HEK293T (cell line): ENCODE results near the gene MCM9.

Source experiments
- CTCF ChIA-PET: fragments of 350-600 bp; formaldehyde crosslinking; extraction: SDS; loops from one replicate; lab custom pipeline; 2021; ENCODE audit warnings: antibody characterized with exemption, inconsistent platforms; lab: Yijun Ruan, JAX
- POLR2A ChIA-PET: fragments of 350-600 bp; formaldehyde crosslinking; extraction: SDS; loops from one replicate; lab custom pipeline; 2020; ENCODE audit warnings: antibody characterized with exemption, inconsistent platforms; lab: Yijun Ruan, JAX
- DNase-seq: peaks from one replicate; pipeline ENCODE4 v3.0.0; 2012; ENCODE audit warnings: mixed read lengths; ENCODE audit errors: extremely low spot score
- ARNT ChIP-seq: fragments of 450-650 bp; IDR thresholded peaks from 2 replicates; pipeline ENCODE4 v1.6.1; 2017; ENCODE audit warnings: mild to moderate bottlenecking
- BHLHE40 ChIP-seq: fragments of 450-650 bp; IDR thresholded peaks from 2 replicates; pipeline ENCODE4 v1.6.1; 2016; ENCODE audit warnings: mild to moderate bottlenecking, moderate library complexity, borderline replicate concordance
- CTBP1 ChIP-seq: fragments of 450-650 bp; IDR thresholded peaks from 2 replicates; pipeline ENCODE4 v1.6.1; 2016; ENCODE audit warnings: borderline replicate concordance
- ELF4 ChIP-seq: fragments of 450-650 bp; IDR thresholded peaks from 2 replicates; pipeline ENCODE4 v1.6.1; 2017; ENCODE audit warnings: antibody characterized with exemption
- FOXA1 ChIP-seq: fragments of 450-650 bp; IDR thresholded peaks from 2 replicates; pipeline ENCODE4 v1.6.1; 2016; ENCODE audit warnings: mild to moderate bottlenecking
- FOXK2 ChIP-seq: fragments of 450-650 bp; IDR thresholded peaks from 2 replicates; pipeline ENCODE4 v1.6.1; 2016; ENCODE audit warnings: mild to moderate bottlenecking
- FOXM1 ChIP-seq: fragments of 450-650 bp; IDR thresholded peaks from 2 replicates; pipeline ENCODE4 v1.6.1; 2017; ENCODE audit warnings: mild to moderate bottlenecking, borderline replicate concordance
- HDGF ChIP-seq: fragments of 450-650 bp; IDR thresholded peaks from 2 replicates; pipeline ENCODE4 v1.6.1; 2017; ENCODE audit warnings: antibody characterized with exemption, borderline replicate concordance
- L3MBTL2 ChIP-seq: fragments of 450-650 bp; conservative IDR thresholded peaks from 2 replicates; pipeline ENCODE4 v1.6.1; 2016; ENCODE audit warnings: mild to moderate bottlenecking
- LEF1 ChIP-seq: fragments of 450-650 bp; IDR thresholded peaks from 2 replicates; pipeline ENCODE4 v1.6.1; 2017; ENCODE audit warnings: mild to moderate bottlenecking, borderline replicate concordance
- NFRKB ChIP-seq: fragments of 450-650 bp; IDR thresholded peaks from 2 replicates; pipeline ENCODE4 v1.6.1; 2016; ENCODE audit warnings: mild to moderate bottlenecking, moderate library complexity
- PKNOX1 ChIP-seq: fragments of 450-650 bp; IDR thresholded peaks from 2 replicates; pipeline ENCODE4 v1.6.1; 2016
- SP1 ChIP-seq: fragments of 450-650 bp; IDR thresholded peaks from 2 replicates; pipeline ENCODE4 v1.6.1; 2017
- SUZ12 ChIP-seq: fragments of 450-650 bp; IDR thresholded peaks from 2 replicates; pipeline ENCODE4 v1.6.1; 2016; ENCODE audit warnings: mild to moderate bottlenecking
- TARDBP ChIP-seq: fragments of 450-650 bp; IDR thresholded peaks from 2 replicates; pipeline ENCODE4 v1.6.1; 2016
- ZNF384 ChIP-seq: fragments of 450-650 bp; IDR thresholded peaks from 2 replicates; pipeline ENCODE4 v1.6.1; 2016

Gene MCM9

GRCh38 chr6:118934461-118935330 is at the start of gene MCM9:
Gene MCM9, minus strand, starts transcription at chr6:118935159. Its CDS starts 3,436 bp downstream, at chr6:118931723.
- CTCF ChIA-PET: interaction anchor here (0.6 kb wide), 2 partner anchors 347 to 1101 kb away, joined by 4 read pairs; no protein-coding TSS in a partner anchor
- TF ChIP-seq L3MBTL2 (peak; percentile 77), SP1 (no peak), ARNT (peak; percentile 53; the same call in 1 of the 2 replicates), ELF4 (0 out of 2 replicates have a peak, but pooled peaks have one; percentile 7), FOXM1 (0 out of 2 replicates have a peak, but pooled peaks have one; percentile 23), PKNOX1 (peak; percentile 78), TARDBP (no peak), LEF1 (peak; percentile 48; the same call in 1 of the 2 replicates)
- DNase-seq: peak; percentile 95
- POLR2A ChIA-PET: interaction anchor here (0.7 to 1.7 kb wide), 6 partner anchors 28 to 196 kb away, joined by 3 to 7 read pairs (median 4); no protein-coding TSS in a partner anchor

GRCh38 chr6:118984342-118984741 is 49.4 kb upstream of the MCM9 start:
- DNase-seq: no peak
- no peak for TF ChIP-seq SP1
- CTCF ChIA-PET: no interaction called here
- POLR2A ChIA-PET: no interaction called here

GRCh38 chr6:118982575-118982911 is 47.6 kb upstream of the MCM9 start:
- DNase-seq: no peak
- CTCF ChIA-PET: no interaction called here
- TF ChIP-seq CTBP1: no peak
- TF ChIP-seq PKNOX1: no peak
- no peak for TF ChIP-seq BHLHE40
- TF ChIP-seq LEF1: no peak
- TF ChIP-seq FOXM1: no peak
- no peak for TF ChIP-seq L3MBTL2
- no peak for TF ChIP-seq FOXK2
- TF ChIP-seq ELF4: no peak
- TF ChIP-seq NFRKB: no peak
- no peak for TF ChIP-seq SP1
- TF ChIP-seq SUZ12: no peak
- TF ChIP-seq HDGF: no peak
- no peak for TF ChIP-seq ARNT
- TF ChIP-seq TARDBP: no peak
- no peak for TF ChIP-seq FOXA1
- no peak for TF ChIP-seq ZNF384
- POLR2A ChIA-PET: no interaction called here

- CTCF ChIA-PET: no interaction called here
- POLR2A ChIA-PET: no interaction called here
- DNase-seq: no peak
- TF ChIP-seq ZNF384: no peak
- no peak for TF ChIP-seq ELF4
- TF ChIP-seq FOXA1: no peak
- no peak for TF ChIP-seq BHLHE40
- no peak for TF ChIP-seq CTBP1
- TF ChIP-seq ARNT: no peak
- no peak for TF ChIP-seq NFRKB
- no peak for TF ChIP-seq L3MBTL2
- TF ChIP-seq TARDBP: no peak
- no peak for TF ChIP-seq SP1
- no peak for TF ChIP-seq SUZ12
- no peak for TF ChIP-seq FOXM1
- no peak for TF ChIP-seq LEF1
- no peak for TF ChIP-seq PKNOX1
- TF ChIP-seq HDGF: no peak
- no peak for TF ChIP-seq FOXK2
These were observed 47.1 kb upstream of the MCM9 start for GRCh38 chr6:118981884-118982574.

- CTCF ChIA-PET: no interaction called here
- POLR2A ChIA-PET: no interaction called here
- DNase-seq: no peak
- TF ChIP-seq ARNT (no peak), TARDBP (no peak), FOXK2 (no peak), LEF1 (no peak)
These were observed 45.1 kb upstream of the MCM9 start for GRCh38 chr6:118980063-118980462.

- no peak for DNase-seq
- ChIA-PET CTCF (no interaction called here), POLR2A (no interaction called here)
- no peak for TF ChIP-seq TARDBP
- TF ChIP-seq BHLHE40: no peak
- TF ChIP-seq ZNF384: no peak
- no peak for TF ChIP-seq FOXM1
- no peak for TF ChIP-seq LEF1
- TF ChIP-seq NFRKB: no peak
- TF ChIP-seq HDGF: no peak
- TF ChIP-seq ARNT: no peak
- TF ChIP-seq SP1: no peak
- TF ChIP-seq SUZ12: no peak
- TF ChIP-seq ELF4: no peak
These were observed 39.8 kb upstream of the MCM9 start for GRCh38 chr6:118974790-118975189.
